ENCODE data around the gene SLC6A9.

- no peak for TF ChIP-seq RAD21 (IDR thresholded peaks at IDR 0.05; ENCODE audit: low read depth)
- no peak for TF ChIP-seq EP300 (IDR thresholded peaks at IDR 0.05; ENCODE audit: borderline replicate concordance)
- TF ChIP-seq CEBPB (IDR thresholded peaks at IDR 0.05): no peak
- no peak for TF ChIP-seq USF1 (IDR thresholded peaks at IDR 0.05)
- TF ChIP-seq REST (IDR thresholded peaks at IDR 0.05; ENCODE audit: low read depth): no peak
- no peak for TF ChIP-seq TAF1 (IDR thresholded peaks at IDR 0.05; ENCODE audit: low read depth)
- TF ChIP-seq TEAD4 (IDR thresholded peaks at IDR 0.05): no peak
- no peak for TF ChIP-seq YY1 (IDR thresholded peaks at IDR 0.05; ENCODE audit: low read depth)
Measured at GRCh38 chr1:43962324-43962723, 68.9 kb downstream of the SLC6A9 start.
